Measurements from ENCODE around the gene KPNA4. TPM values are rescaled to one million over a fixed set of nuclear protein-coding genes. Genes with fewer than 3 reads are reported as not detected.

The KPNA4 gene
- total RNA-seq, 2 experiments from 2014 or later: 44.0 to 49.4 TPM

DNA sequence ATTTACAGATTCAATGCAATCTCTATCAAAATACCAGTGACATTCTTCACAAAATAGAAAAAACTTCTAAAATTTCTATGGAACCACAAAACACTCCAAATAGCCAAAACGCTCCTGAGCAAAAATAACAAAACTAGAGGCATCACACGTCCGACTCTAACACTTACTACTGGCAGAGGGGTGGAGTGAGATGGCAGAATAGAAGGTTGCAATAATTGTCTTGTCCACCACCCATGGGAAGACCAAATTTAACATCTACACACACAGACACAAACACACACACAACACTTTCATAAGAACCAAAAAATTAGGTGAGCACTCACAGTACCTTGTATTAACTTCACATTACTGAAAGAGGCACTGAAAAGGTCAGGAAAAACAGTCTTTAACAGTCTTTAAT, 21.3 kb upstream of the KPNA4 start:
- peaks cover 77% of the 10 kb centered on the region for H3K27me3 Mint-ChIP-seq
- no peak for ATAC-seq (ENCODE audit: poor library complexity)
- H3K36me3 ChIP-seq (ENCODE audit: insufficient read depth, low read length): no peaks in the 10 kb centered on the region
- CTCF ChIA-PET: no interaction called here
- H3K36me3 Mint-ChIP-seq (ENCODE audit: low read depth): no peaks in the 10 kb centered on the region
- intact Hi-C loops (cut with DNase I, micrococcal nuclease): loop anchor here in 1 of 2 experiments (5.0 kb wide), 1 partner anchor 739 kb away; no protein-coding TSS in a partner anchor
- TF ChIP-seq, protein P1, sequence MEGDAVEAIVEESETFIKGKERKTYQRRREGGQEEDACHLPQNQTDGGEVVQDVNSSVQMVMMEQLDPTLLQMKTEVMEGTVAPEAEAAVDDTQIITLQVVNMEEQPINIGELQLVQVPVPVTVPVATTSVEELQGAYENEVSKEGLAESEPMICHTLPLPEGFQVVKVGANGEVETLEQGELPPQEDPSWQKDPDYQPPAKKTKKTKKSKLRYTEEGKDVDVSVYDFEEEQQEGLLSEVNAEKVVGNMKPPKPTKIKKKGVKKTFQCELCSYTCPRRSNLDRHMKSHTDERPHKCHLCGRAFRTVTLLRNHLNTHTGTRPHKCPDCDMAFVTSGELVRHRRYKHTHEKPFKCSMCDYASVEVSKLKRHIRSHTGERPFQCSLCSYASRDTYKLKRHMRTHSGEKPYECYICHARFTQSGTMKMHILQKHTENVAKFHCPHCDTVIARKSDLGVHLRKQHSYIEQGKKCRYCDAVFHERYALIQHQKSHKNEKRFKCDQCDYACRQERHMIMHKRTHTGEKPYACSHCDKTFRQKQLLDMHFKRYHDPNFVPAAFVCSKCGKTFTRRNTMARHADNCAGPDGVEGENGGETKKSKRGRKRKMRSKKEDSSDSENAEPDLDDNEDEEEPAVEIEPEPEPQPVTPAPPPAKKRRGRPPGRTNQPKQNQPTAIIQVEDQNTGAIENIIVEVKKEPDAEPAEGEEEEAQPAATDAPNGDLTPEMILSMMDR (IDR thresholded peaks at IDR 0.05): no peak
- H3K9me3 Mint-ChIP-seq: peaks cover 4% of the 10 kb centered on the region
- no peak overlapping the region for H3K4me3 Mint-ChIP-seq
- H3K4me1 ChIP-seq (ENCODE audit: insufficient read depth, low read length): no peaks in the 10 kb centered on the region
- no peak overlapping the region for H3K27ac Mint-ChIP-seq
- peaks cover 0 to 3% of the 10 kb centered on the region in 2 experiments for H3K27me3 ChIP-seq (ENCODE audit: control insufficient read depth in 1 of 2, insufficient read depth in 2 of 2, low read length in 2 of 2)
- no peaks in the 10 kb centered on the region for H3K4me1 Mint-ChIP-seq (ENCODE audit: low read depth)
- POLR2A ChIA-PET: no interaction called here
- H3K9me3 ChIP-seq (ENCODE audit: control insufficient read depth in 1 of 2, insufficient read depth in 1 of 2, low read length in 2 of 2): peaks cover 3 to 7% of the 10 kb centered on the region in 2 experiments
- H3K27ac ChIP-seq (ENCODE audit: low read depth in 1 of 2, low read length in 2 of 2): no peak overlapping the region
- no peak overlapping the region for H3K4me3 ChIP-seq (ENCODE audit: low read length)
- DNase-seq: no peak

DNA sequence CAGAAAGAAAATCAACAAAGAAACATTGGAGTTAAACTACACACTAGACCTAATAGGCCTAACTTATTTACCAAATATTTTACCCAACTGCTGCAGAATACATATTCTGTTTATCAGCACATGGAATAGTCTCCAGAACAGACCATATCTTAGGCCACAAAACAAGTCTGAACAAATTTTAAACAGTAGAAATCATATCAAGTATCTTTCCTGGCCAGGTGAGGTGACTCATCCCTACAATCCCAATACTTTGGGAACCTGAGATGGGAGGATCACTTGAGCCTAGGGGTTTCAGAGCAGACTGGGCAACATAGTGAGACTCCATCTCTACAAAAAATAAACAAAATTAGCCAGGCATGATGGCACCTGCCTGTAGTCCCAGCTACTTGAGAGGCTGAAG, 18.1 kb upstream of the KPNA4 start:
- DNase-seq (no peak), ATAC-seq (ENCODE audit: poor library complexity) (no peak)
- ChIA-PET POLR2A (no interaction called here), CTCF (no interaction called here)
- H3K27me3 ChIP-seq (ENCODE audit: control insufficient read depth in 1 of 2, insufficient read depth in 2 of 2, low read length in 2 of 2): peaks cover 7 to 11% of the 10 kb centered on the region in 2 experiments
- H3K4me1 Mint-ChIP-seq (ENCODE audit: low read depth): no peaks in the 10 kb centered on the region
- H3K27ac Mint-ChIP-seq: no peak overlapping the region
- peaks cover 8 to 18% of the 10 kb centered on the region in 2 experiments for H3K9me3 ChIP-seq (ENCODE audit: control insufficient read depth in 1 of 2, insufficient read depth in 1 of 2, low read length in 2 of 2)
- peaks cover 12% of the 10 kb centered on the region for H3K9me3 Mint-ChIP-seq
- TF ChIP-seq, protein P1 (IDR thresholded peaks at IDR 0.05): no peak
- H3K36me3 ChIP-seq (ENCODE audit: insufficient read depth, low read length): no peaks in the 10 kb centered on the region
- H3K27ac ChIP-seq (ENCODE audit: low read depth in 1 of 2, low read length in 2 of 2): no peak overlapping the region
- no peaks in the 10 kb centered on the region for H3K36me3 Mint-ChIP-seq (ENCODE audit: low read depth)
- H3K4me1 ChIP-seq (ENCODE audit: insufficient read depth, low read length): no peaks in the 10 kb centered on the region
- intact Hi-C loops (cut with DNase I, micrococcal nuclease): no loop called here
- H3K4me3 ChIP-seq (ENCODE audit: low read length): no peak overlapping the region
- H3K27me3 Mint-ChIP-seq: peaks cover 70% of the 10 kb centered on the region
- no peak overlapping the region for H3K4me3 Mint-ChIP-seq

DNA sequence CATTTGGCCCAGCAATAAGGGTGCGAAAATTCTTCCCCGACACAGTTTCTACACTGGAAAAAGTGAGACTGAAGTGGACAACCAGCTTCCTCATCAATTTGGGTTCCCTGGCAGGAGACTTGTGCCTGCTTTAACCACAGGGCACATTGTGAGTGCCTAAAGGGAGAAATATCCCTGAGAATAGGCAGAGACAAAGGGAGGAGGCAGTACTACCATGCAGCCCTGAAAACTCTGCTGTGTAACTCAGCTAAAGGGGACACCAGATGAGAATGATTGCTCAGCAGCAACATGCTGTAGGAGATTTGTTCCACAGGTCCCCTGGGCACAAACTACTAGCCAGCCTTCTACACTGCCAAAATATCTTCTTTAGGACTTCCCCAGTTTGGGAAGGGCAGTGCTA, 15.6 kb upstream of the KPNA4 start:
- DNase-seq: no peak
- no peak for ATAC-seq (ENCODE audit: poor library complexity)
- H3K27ac Mint-ChIP-seq: no peak overlapping the region
- peaks cover 5 to 18% of the 10 kb centered on the region in 2 experiments for H3K9me3 ChIP-seq (ENCODE audit: control insufficient read depth in 1 of 2, insufficient read depth in 1 of 2, low read length in 2 of 2)
- peaks cover 7 to 24% of the 10 kb centered on the region in 2 experiments for H3K27me3 ChIP-seq (ENCODE audit: control insufficient read depth in 1 of 2, insufficient read depth in 2 of 2, low read length in 2 of 2)
- intact Hi-C loops (cut with DNase I, micrococcal nuclease): no loop called here
- H3K4me1 ChIP-seq (ENCODE audit: insufficient read depth, low read length): no peaks in the 10 kb centered on the region
- peaks cover 72% of the 10 kb centered on the region for H3K27me3 Mint-ChIP-seq
- H3K36me3 ChIP-seq (ENCODE audit: insufficient read depth, low read length): no peaks in the 10 kb centered on the region
- H3K9me3 Mint-ChIP-seq: peaks cover 12% of the 10 kb centered on the region
- no peaks in the 10 kb centered on the region for H3K4me1 Mint-ChIP-seq (ENCODE audit: low read depth)
- ChIA-PET POLR2A (no interaction called here), CTCF (no interaction called here)
- no peaks in the 10 kb centered on the region for H3K36me3 Mint-ChIP-seq (ENCODE audit: low read depth)
- TF ChIP-seq, protein P1 (IDR thresholded peaks at IDR 0.05): no peak
- no peak overlapping the region for H3K4me3 Mint-ChIP-seq
- H3K27ac ChIP-seq (ENCODE audit: low read depth in 1 of 2, low read length in 2 of 2): no peak overlapping the region
- H3K4me3 ChIP-seq (ENCODE audit: low read length): no peak overlapping the region

Measured in CD4-positive, alpha-beta T cell (primary cell).